ENCODE data around the gene COX19.

The COX19 gene

GRCh38 chr7:937856-938484 is 37.4 kb downstream of the COX19 start:
- no peaks in the 10 kb centered on the region for H3K9me3 Mint-ChIP-seq

GRCh38 chr7:936386-937054 is 38.8 kb downstream of the COX19 start:
- peak overlapping the region; percentile 68 for H3K27ac Mint-ChIP-seq
- H3K4me3 Mint-ChIP-seq: no peak overlapping the region
- H3K36me3 Mint-ChIP-seq: no peaks in the 10 kb centered on the region

More at GRCh38 chr7:937856-938484, 37.4 kb downstream of the COX19 start:
- Mint-ChIP-seq H3K27me3 (no peaks in the 10 kb centered on the region), H3K36me3 (no peaks in the 10 kb centered on the region), H3K4me1 (peaks cover 31% of the 10 kb centered on the region), H3K27ac (no peak overlapping the region), H3K4me3 (no peak overlapping the region)

DNA sequence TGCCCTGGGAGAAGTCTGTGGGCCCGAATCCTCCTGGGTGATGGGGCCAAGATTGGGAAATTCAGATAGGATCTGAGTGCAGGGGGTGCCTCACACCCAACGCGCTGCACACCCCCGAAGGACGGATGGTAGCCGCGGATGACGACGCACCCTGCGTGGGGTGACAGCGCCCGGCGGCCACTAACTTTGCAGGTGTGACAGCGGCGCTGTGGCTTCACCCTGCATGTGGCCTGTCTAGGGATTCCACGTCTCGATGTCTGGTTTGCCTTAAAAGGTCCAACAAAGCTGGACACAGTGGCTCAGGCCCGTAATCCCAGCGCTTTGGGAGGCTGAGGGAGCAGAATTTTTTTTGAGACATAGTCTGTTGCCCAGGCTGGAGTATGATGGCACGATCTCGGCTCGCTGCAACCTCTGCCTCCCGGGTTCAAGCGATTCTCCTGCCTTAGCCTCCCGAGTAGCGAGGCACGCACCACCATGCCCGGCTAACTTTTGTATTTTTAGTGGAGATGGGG is 39.4 kb downstream of the COX19 start:
- Mint-ChIP-seq H3K9me3 (no peaks in the 10 kb centered on the region), H3K27me3 (no peaks in the 10 kb centered on the region), H3K27ac (no peak overlapping the region), H3K4me3 (no peak overlapping the region), H3K36me3 (no peaks in the 10 kb centered on the region), H3K4me1 (peaks cover 18% of the 10 kb centered on the region)

More at GRCh38 chr7:936386-937054, 38.8 kb downstream of the COX19 start:
- no peaks in the 10 kb centered on the region for H3K27me3 Mint-ChIP-seq
- peaks cover 24% of the 10 kb centered on the region for H3K4me1 Mint-ChIP-seq
- H3K9me3 Mint-ChIP-seq: no peaks in the 10 kb centered on the region

GRCh38 chr7:935164-935873 is 40.0 kb downstream of the COX19 start:
- Mint-ChIP-seq H3K4me3 (no peak overlapping the region), H3K27me3 (no peaks in the 10 kb centered on the region), H3K36me3 (no peaks in the 10 kb centered on the region), H3K4me1 (peaks cover 12% of the 10 kb centered on the region), H3K9me3 (no peaks in the 10 kb centered on the region), H3K27ac (no peak overlapping the region)

GRCh38 chr7:934469-935163 is 40.7 kb downstream of the COX19 start:
- no peaks in the 10 kb centered on the region for H3K27me3 Mint-ChIP-seq
- H3K36me3 Mint-ChIP-seq: no peaks in the 10 kb centered on the region
- peaks cover 10% of the 10 kb centered on the region for H3K4me1 Mint-ChIP-seq
- no peak overlapping the region for H3K4me3 Mint-ChIP-seq
- no peak overlapping the region for H3K27ac Mint-ChIP-seq
- no peaks in the 10 kb centered on the region for H3K9me3 Mint-ChIP-seq

DNA sequence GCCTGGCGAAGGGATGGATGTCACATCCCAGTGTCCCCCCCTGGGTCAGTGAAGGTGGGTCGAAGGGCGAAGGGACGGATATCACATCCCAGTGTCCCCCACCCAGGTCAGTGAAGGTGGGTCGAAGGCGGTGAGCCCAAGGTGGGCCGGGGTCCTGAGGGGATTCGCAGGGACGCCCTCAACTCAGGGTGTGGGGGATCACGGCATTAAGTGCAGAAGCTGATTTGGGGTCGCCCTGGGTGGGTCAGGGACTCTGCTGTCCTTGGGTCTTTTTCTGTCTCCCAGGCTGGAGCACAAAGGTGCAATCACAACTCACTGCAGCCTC is 42.7 kb downstream of the COX19 start:
- no peaks in the 10 kb centered on the region for H3K27me3 Mint-ChIP-seq
- peaks cover 15% of the 10 kb centered on the region for H3K4me1 Mint-ChIP-seq
- H3K27ac Mint-ChIP-seq: no peak overlapping the region
- no peaks in the 10 kb centered on the region for H3K9me3 Mint-ChIP-seq
- no peaks in the 10 kb centered on the region for H3K36me3 Mint-ChIP-seq
- H3K4me3 Mint-ChIP-seq: no peak overlapping the region

- Mint-ChIP-seq H3K36me3 (no peaks in the 10 kb centered on the region), H3K9me3 (no peaks in the 10 kb centered on the region), H3K27ac (no peak overlapping the region), H3K27me3 (no peaks in the 10 kb centered on the region), H3K4me3 (no peak overlapping the region), H3K4me1 (peaks cover 15% of the 10 kb centered on the region)
Measured at GRCh38 chr7:931871-932650, 43.3 kb downstream of the COX19 start.

DNA sequence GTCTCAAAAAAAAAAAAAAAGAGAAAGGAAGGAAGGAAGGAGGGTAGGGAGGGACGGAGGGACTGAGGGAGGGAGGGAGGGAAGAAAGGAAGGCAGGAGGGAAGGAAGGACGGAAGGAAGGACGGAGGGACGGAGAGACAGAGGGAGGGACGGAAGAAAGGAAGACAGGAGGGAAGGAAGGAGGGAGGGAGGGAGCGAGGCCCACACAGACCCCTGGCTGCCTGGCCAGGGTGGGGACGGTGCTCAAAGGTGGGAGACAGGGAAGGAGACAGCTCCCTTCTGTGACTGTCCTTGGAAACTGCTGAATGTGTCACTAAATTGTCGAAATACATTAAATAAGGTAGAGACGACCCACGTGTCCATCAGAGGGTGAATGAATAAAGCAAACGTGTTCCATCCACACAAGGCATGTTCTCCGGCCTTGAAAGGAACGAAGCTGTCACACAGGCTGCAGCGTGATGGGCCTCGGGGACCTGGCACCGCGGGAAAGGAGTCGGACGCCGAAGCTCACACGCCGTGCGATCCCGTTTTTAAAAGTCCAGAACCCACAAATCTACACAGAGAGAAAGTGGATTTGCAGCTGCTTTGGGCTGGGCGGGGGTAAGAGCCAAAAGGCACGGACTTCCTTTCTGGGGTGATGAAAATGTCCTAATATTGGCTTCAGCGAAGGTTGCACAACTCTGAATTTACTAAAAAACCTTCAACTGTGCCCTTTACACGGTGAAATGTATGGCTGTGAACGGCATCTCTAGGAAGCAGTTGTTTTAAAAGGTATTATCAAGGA is 44.2 kb downstream of the COX19 start:
- no peaks in the 10 kb centered on the region for H3K27me3 Mint-ChIP-seq
- H3K4me3 Mint-ChIP-seq: no peak overlapping the region
- H3K36me3 Mint-ChIP-seq: no peaks in the 10 kb centered on the region
- no peaks in the 10 kb centered on the region for H3K9me3 Mint-ChIP-seq
- peaks cover 9% of the 10 kb centered on the region for H3K4me1 Mint-ChIP-seq
- H3K27ac Mint-ChIP-seq: no peak overlapping the region

GRCh38 chr7:929311-929711 is 46.0 kb downstream of the COX19 start:
- Mint-ChIP-seq H3K9me3 (no peaks in the 10 kb centered on the region), H3K4me3 (no peak overlapping the region), H3K27me3 (no peaks in the 10 kb centered on the region), H3K36me3 (no peaks in the 10 kb centered on the region), H3K4me1 (peaks cover 13% of the 10 kb centered on the region), H3K27ac (no peak overlapping the region)

DNA sequence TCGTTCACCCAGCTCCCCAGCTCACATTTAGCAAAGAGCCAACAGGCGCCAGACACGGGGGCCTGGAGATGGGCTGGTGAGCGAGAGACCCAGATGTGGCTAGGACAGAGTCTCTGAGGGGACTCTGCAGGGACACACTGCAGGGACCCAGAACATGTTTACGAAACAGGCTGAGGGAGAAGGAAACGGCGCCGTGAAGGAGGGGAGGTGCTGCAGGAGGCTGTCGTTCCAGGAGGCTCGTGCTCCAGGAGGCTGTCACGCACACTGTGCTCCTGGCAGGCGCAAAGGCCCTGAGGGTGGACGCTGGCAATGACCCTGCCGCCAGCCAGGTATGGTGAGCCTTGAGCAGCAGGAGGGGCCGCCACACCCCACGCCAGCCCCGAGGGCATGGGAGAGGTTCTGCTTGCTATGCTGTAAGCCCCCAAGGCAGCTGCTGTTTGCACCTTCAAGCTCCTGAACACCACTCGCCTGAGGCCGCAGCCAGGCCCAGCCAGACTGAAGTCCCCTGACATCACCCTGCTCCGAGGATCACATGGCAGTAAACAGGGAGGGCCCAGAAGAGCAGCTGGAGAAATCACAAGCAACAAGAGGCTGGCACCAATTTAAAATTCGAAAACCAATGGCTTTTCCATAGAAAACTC is 48.2 kb downstream of the COX19 start:
- Mint-ChIP-seq H3K27me3 (no peaks in the 10 kb centered on the region), H3K4me3 (no peak overlapping the region), H3K36me3 (no peaks in the 10 kb centered on the region), H3K4me1 (peaks cover 26% of the 10 kb centered on the region), H3K27ac (peak overlapping the region; percentile 65), H3K9me3 (no peaks in the 10 kb centered on the region)

DNA sequence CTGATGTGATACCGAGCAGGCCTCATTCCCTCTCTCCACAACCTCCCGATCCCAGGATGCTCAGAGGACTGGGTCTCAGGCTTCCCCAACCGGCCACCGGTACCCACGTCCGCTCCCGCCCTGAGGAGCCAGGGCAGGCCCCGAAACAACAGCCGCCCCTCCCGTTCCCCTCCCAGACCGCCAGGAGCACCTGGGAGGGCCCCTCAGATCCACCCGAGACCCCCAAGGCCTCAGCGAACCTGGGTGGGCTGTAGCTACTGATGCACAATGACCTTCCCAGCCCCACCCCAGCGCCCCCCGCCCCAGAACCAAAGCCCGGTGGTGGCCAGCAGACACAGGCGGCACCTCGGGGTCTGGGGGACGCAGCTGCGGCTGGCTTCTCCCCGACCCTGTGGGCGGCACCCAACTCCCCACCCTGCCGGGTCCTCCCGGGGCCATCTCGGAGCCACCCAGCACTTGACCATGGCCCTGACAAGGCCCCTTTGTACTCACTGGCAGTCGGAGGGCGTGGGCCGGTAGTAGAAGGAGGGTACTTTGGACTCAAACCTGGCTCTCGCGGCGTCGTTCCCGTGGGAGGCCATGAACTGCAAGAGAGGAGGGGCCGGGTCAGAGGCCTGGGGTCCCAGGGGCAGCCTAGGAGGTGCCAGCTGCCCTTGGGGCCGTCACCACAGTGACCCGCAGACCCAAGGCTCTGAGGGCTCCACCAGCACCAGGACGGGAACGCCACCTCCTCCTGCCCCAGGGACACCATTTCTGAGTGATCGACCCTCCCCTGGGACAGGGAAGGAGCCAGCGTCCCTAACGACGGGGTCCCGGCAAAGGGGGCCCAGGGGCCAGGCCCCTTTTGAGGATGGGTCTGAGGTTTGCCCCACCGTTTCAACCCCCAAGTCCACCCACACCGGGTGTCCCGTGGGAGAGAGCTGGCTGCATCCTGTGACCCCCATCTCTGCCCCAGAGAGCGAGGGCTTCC is 49.0 kb downstream of the COX19 start:
- H3K27me3 Mint-ChIP-seq: no peaks in the 10 kb centered on the region
- peaks cover 27% of the 10 kb centered on the region for H3K4me1 Mint-ChIP-seq
- H3K9me3 Mint-ChIP-seq: no peaks in the 10 kb centered on the region
- peak overlapping the region; percentile 70 for H3K27ac Mint-ChIP-seq
- H3K36me3 Mint-ChIP-seq: no peaks in the 10 kb centered on the region
- no peak overlapping the region for H3K4me3 Mint-ChIP-seq

DNA sequence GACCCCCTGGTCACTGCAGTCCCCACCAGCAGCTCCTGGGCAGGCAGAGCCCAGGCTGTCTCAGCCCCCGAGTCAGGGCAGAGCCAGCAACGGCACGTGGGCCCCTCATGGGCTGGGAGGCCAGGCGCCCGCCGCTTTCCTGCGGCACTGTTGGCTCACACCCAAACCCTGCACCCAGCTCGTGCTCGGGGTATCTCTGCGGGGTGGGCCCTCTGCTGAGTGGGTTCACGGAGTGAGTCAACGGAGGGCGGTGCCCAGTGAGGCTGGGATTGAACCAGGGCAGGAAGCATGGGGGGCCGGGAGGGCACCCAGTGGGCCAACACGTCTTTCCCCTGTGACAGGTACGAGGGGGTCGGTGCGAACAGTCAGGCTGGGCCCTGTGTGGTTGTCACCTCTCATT is 49.7 kb downstream of the COX19 start:
- Mint-ChIP-seq H3K4me3 (no peak overlapping the region), H3K27ac (no peak overlapping the region), H3K9me3 (no peaks in the 10 kb centered on the region), H3K27me3 (no peaks in the 10 kb centered on the region), H3K36me3 (no peaks in the 10 kb centered on the region), H3K4me1 (peaks cover 34% of the 10 kb centered on the region)

- Mint-ChIP-seq H3K27me3 (no peaks in the 10 kb centered on the region), H3K36me3 (no peaks in the 10 kb centered on the region), H3K27ac (peak overlapping the region; percentile 23), H3K4me3 (peak overlapping the region; percentile 52), H3K9me3 (no peaks in the 10 kb centered on the region), H3K4me1 (peaks cover 32% of the 10 kb centered on the region)
Measured at GRCh38 chr7:924541-925231, 50.7 kb downstream of the COX19 start.
